SK-N-SH treated with all-trans-retinoic acid at 6 μM for 48 hours (cell line): ENCODE data around the gene IRAK1BP1.

ENCODE experiments used
- CREB5 ChIP-seq: fragments of 250-450 bp; sonication (Bioruptor Pico); IDR thresholded peaks from 2 replicates; pipeline ENCODE4 v1.5.1; 2020; ENCODE audit warnings: low read depth, mild to moderate bottlenecking, moderate library complexity
- CSDC2 ChIP-seq: fragments of 250-450 bp; sonication (Bioruptor Pico); IDR thresholded peaks from 2 replicates; pipeline ENCODE4 v1.5.0; 2020; ENCODE audit warnings: mild to moderate bottlenecking, moderate library complexity
- ESRRG ChIP-seq: fragments of 250-450 bp; sonication (Bioruptor Pico); IDR thresholded peaks from 2 replicates; pipeline ENCODE4 v1.6.1; 2021; ENCODE audit warnings: mild to moderate bottlenecking
- PATZ1 ChIP-seq: fragments of 250-450 bp; sonication (Bioruptor Pico); IDR thresholded peaks from 2 replicates; pipeline ENCODE4 v1.8.0; 2020; ENCODE audit warnings: mild to moderate bottlenecking, moderate library complexity, borderline replicate concordance
- RARB ChIP-seq: fragments of 250-450 bp; sonication (Bioruptor Pico); IDR thresholded peaks from 2 replicates; pipeline ENCODE4 v1.8.0; 2021; ENCODE audit warnings: mild to moderate bottlenecking, moderate library complexity
- TOX ChIP-seq: fragments of 250-450 bp; sonication (Bioruptor Pico); IDR thresholded peaks from 2 replicates; pipeline ENCODE4 v1.8.0; 2021; ENCODE audit warnings: mild to moderate bottlenecking, moderate library complexity, borderline replicate concordance
- TSHZ2 ChIP-seq: fragments of 250-450 bp; sonication (Bioruptor Pico); IDR thresholded peaks from 2 replicates; pipeline ENCODE4 v1.5.0; 2020; ENCODE audit warnings: mild to moderate bottlenecking, moderate library complexity
- ZFP3 ChIP-seq: fragments of 250-450 bp; sonication (Bioruptor Pico); IDR thresholded peaks from 2 replicates; pipeline ENCODE4 v1.5.0; 2020; ENCODE audit warnings: mild to moderate bottlenecking, moderate library complexity
- ZFP30 ChIP-seq: fragments of 450-650 bp; formaldehyde crosslinking; IDR thresholded peaks from 2 replicates; pipeline ENCODE4 v1.5.0; 2022; ENCODE audit warnings: mild to moderate bottlenecking, moderate library complexity
- ZNF70 ChIP-seq: fragments of 450-650 bp; formaldehyde crosslinking; IDR thresholded peaks from 2 replicates; pipeline ENCODE4 v1.5.0; 2020; ENCODE audit warnings: mild to moderate bottlenecking, moderate library complexity
- ZNF8 ChIP-seq: fragments of 450-650 bp; formaldehyde crosslinking; IDR thresholded peaks from 2 replicates; pipeline ENCODE4 v1.5.0; 2020; ENCODE audit warnings: mild to moderate bottlenecking, moderate library complexity

- TF ChIP-seq CREB5 (CRISPR knock-in tag) = no peak
- TF ChIP-seq TOX (CRISPR knock-in tag) = no peak
- TF ChIP-seq ZFP3 (CRISPR knock-in tag) = no peak
- no peak for TF ChIP-seq CSDC2 (CRISPR knock-in tag)
- TF ChIP-seq TSHZ2 (CRISPR knock-in tag) = no peak
- no peak for TF ChIP-seq PATZ1 (CRISPR knock-in tag)
- TF ChIP-seq ESRRG = no peak
- TF ChIP-seq RARB (CRISPR knock-in tag) = no peak
- no peak for TF ChIP-seq ZNF70 (CRISPR knock-in tag)
- TF ChIP-seq ZFP30 (CRISPR knock-in tag) = no peak
- no peak for TF ChIP-seq ZNF8 (CRISPR knock-in tag)
These were observed 24.4 kb upstream of the IRAK1BP1 start for GRCh38 chr6:78842953-78843352.
